Psoas muscle (tissue), 8 donors: ENCODE results near the gene SPACA6. TPM values are rescaled to one million over a fixed set of nuclear protein-coding genes. Genes with fewer than 3 reads are reported as not detected.

ENCODE experiments used
- ATAC-seq, 4 donors: fragments of 200-7000 bp; cut with Tn5 transposase; one replicate each; pipeline ENCODE4 v1.9.1; 2020; ENCODE audit warnings: moderate library complexity in 3 of 4, mild to moderate bottlenecking in 2 of 4
- DNase-seq, 2 donors: peaks; one replicate each; pipeline ENCODE4 v3.0.0-alpha.2; 2020
- H3K27ac ChIP-seq: fragments of 200-600 bp; one replicate; pipeline ENCODE4 v1.8.0; 2022
- H3K27me3 ChIP-seq, 3 donors: fragments of 200-600 bp in 1 of 3; one replicate each; pipeline versions ENCODE4 v1.6.1 to v1.8.0; 2013 to 2022; ENCODE audit warnings: low read length in 2 of 3, mild to moderate bottlenecking in 2 of 3, moderate library complexity in 1 of 3; ENCODE audit not compliant: insufficient read depth in 3 of 3
- H3K36me3 ChIP-seq, 2 donors: fragments of 200-600 bp in 1 of 2; one replicate each; pipeline versions ENCODE4 v1.6.1 to v1.8.0; 2013 to 2022; ENCODE audit warnings: low read depth in 1 of 2, mild to moderate bottlenecking in 1 of 2, moderate library complexity in 1 of 2; ENCODE audit not compliant: insufficient read depth in 1 of 2
- H3K4me1 ChIP-seq: fragments of 200-600 bp; one replicate; pipeline ENCODE4 v1.8.0; 2022
- H3K4me3 ChIP-seq: fragments of 200-600 bp; one replicate; pipeline ENCODE4 v1.8.0; 2022; ENCODE audit warnings: mild to moderate bottlenecking
- H3K9me3 ChIP-seq: fragments of 200-600 bp; one replicate; pipeline ENCODE4 v1.8.0; 2022
- CTCF ChIP-seq: fragments of 200-600 bp; IDR thresholded peaks from one replicate; pipeline ENCODE4 v1.8.0; 2022; ENCODE audit warnings: antibody characterized with exemption
- WGBS, 3 donors: extraction: QIAGEN DNeasy Blood & Tissue Kit; methylation state at CpG; one replicate each; pipeline versions ENCODE4 v1.1.6 to v1.1.7; 2013; 5-methylcytosine and 5-hydroxymethylcytosine counted together
- intact Hi-C, 2 donors: fragments of 100-400 bp; cut with DNase I; formaldehyde crosslinking; loops; one replicate each; pipeline versions ENCODE4 v1.11.0 to v1.14.2; 2022
- polyA plus RNA-seq, 3 donors: library from polyadenylated mRNA; stranded (reverse); fragments of 200-250 nt; gene quantifications; one replicate each; pipeline ENCODE4 v1.2.3, GENCODE V29; 2013
- total RNA-seq, 4 donors: library from RNA; stranded (reverse); fragmentation: NEBNext Ultra II Directional in 2 of 4; extraction: Animal tissue kit (Norgen Biotek cat#: 25700) in 2 of 4; gene quantifications; one replicate each; pipeline versions ENCODE4 v1.2.1 to v1.2.4, GENCODE V29; 2021 to 2023
- donor health status: healthy with polysubstance abuse.
- donor health status: DM: no; HTN: no; CAD: no; lungs with moderate emphysema.
- donor health status: Bipolar disorder and iron deficiency.
- donor health status: healthy.
- donor health status: DM: yes; HTN: yes; CAD: no.
- donor health status: DM: no; HTN: no; CAD: no.
- donor health status: DM: no; HTN: no; CAD: no.
- donor health status: DM: yes; HTN: yes; CAD: no.

SPACA6 gene
- total and polyA plus RNA-seq, 7 donors, result 1.5 to 5.2 (median 3.1) TPM

- no peaks in the 10 kb centered on the region for H3K36me3 ChIP-seq
- ATAC-seq, result no peak
- no peaks in the 10 kb centered on the region for H3K9me3 ChIP-seq
- H3K4me1 ChIP-seq, result no peaks in the 10 kb centered on the region
- DNase-seq, result peak; percentile 57 to 66
- intact Hi-C loops, result no loop called here
- H3K27me3 ChIP-seq, result peaks cover 0 to 61% (median 29%) of the 10 kb centered on the region in 3 donors
- no peak for TF ChIP-seq CTCF
- WGBS, 3 donors, result 9 to 25% (median 10%) methylated on average over 15 of the region's 15 CpGs
- H3K4me3 ChIP-seq, result no peak overlapping the region
- H3K27ac ChIP-seq, result no peak overlapping the region
Observed at GRCh38 chr19:51724543-51724942, 31.4 kb downstream of the SPACA6 start.

- Histone ChIP-seq H3K36me3 (no peaks in the 10 kb centered on the region), H3K4me3 (no peak overlapping the region), H3K27ac (no peak overlapping the region), H3K4me1 (no peaks in the 10 kb centered on the region), H3K9me3 (no peaks in the 10 kb centered on the region), H3K27me3 (peaks cover 0 to 46% (median 22%) of the 10 kb centered on the region in 3 donors)
- ATAC-seq (peak in 1 of 4 donors; percentile 36), DNase-seq (peak; percentile 68 to 75)
- intact Hi-C loops, result no loop called here
- WGBS, 3 donors, result 16 to 23% (median 22%) methylated on average over 14 of the region's 14 CpGs
- TF ChIP-seq CTCF, result no peak
Observed at GRCh38 chr19:51726049-51726448, 32.9 kb downstream of the SPACA6 start.

DNA sequence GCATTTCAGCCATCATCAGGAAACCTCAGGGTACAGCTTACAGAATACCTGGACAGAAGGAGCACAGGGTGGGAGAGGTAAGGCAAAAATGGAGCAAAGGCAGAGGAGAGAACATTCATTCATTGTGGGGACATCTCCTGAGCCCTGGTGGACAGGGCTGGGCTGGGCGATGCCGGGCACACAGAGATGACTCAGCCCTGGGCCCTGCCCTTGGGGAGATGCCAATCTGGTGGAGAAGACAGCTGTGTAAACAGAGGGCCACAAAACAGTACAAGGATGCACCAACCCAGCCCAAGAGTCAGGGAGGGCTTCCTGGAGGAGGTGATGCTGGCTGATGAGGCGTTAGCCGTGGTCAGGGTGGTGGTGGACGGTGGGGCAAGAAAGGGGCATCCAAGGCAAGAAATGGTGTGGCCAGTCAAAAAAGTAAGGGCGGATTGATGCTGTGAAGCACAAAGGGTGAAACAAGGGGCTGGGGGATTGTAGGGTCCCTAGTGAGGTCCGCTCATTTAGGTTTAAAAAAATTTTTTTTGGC, 34.3 kb downstream of the SPACA6 start:
- Histone ChIP-seq H3K27ac (no peak overlapping the region), H3K9me3 (no peaks in the 10 kb centered on the region), H3K4me1 (no peaks in the 10 kb centered on the region), H3K27me3 (peaks cover 0 to 37% (median 20%) of the 10 kb centered on the region in 3 donors), H3K36me3 (no peaks in the 10 kb centered on the region), H3K4me3 (no peak overlapping the region)
- DNase-seq, result no peak
- ATAC-seq, result no peak
- WGBS, 3 donors, result 61 to 76% (median 65%) methylated on average over 7 of the region's 7 CpGs
- no peak for TF ChIP-seq CTCF
- intact Hi-C loops, result no loop called here

DNA sequence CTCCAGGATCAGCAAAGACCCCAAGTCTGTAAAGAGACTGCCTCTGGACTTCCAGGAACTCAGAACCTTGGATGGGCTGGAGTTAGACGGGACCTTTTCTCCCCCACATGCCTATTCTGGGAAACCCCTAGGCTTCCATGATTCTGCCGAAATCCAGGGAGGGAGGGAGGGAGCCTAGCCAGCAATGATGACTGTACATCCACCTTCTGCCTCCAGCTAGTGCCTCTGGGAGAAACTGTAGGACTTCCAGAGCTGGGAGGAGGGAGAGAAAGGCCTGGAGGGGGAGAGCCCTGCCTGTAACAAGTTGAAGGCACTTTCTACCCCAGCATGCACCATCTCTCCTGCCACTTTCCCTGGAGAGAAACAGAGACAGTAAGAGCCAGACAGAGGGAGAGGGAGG, 36.7 kb downstream of the SPACA6 start:
- ATAC-seq, result no peak
- no peak for DNase-seq
- intact Hi-C loops, result no loop called here
- Histone ChIP-seq H3K4me3 (no peak overlapping the region), H3K4me1 (no peaks in the 10 kb centered on the region), H3K9me3 (no peaks in the 10 kb centered on the region), H3K27me3 (peaks cover 0 to 24% (median 13%) of the 10 kb centered on the region in 3 donors), H3K27ac (no peak overlapping the region), H3K36me3 (no peaks in the 10 kb centered on the region)
- TF ChIP-seq CTCF, result no peak
- 45 to 56% (median 53%) methylated on average over 2 of the region's 2 CpGs for WGBS, 3 donors
